ENCODE results near the gene FOXP1. TPM values are rescaled to one million over a fixed set of nuclear protein-coding genes. Genes with fewer than 3 reads are reported as not detected.

FOXP1 gene
- total RNA-seq, result 85.3 and 101 TPM in 2 replicates
- polyA plus RNA-seq, result 70.3 and 79.9 TPM in 2 replicates
- 45.7 and 51.0 TPM in 2 replicates for polyA plus RNA-seq (2012)
- 122 and 145 TPM in 2 replicates for polyA minus RNA-seq (ENCODE audit: low replicate concordance)

GRCh38 chr3:71583566-71584393, at the start of gene FOXP1:
FOXP1 (minus strand) TSS chr3:71583728; CDS start chr3:71198381, 385,347 bp downstream.
- peak within 1 kb of the TSS; percentile 100 for H3K4me2 ChIP-seq (ENCODE audit: extremely low read depth, insufficient read depth, low read length)
- H3K4me3 ChIP-seq (replicated peaks in 1 of 4; ENCODE audit: control extremely low read depth in 1 of 4, insufficient read depth in 1 of 4, low read depth in 3 of 4, low read length in 4 of 4), result peak within 1 kb of the TSS; percentile 69 to 75 (median 72)
- H2AFZ ChIP-seq (ENCODE audit: low read length), result peak within 1 kb of the TSS; percentile 75
- TF ChIP-seq CTCF (conservative IDR thresholded peaks at IDR 0.05 in 1 of 2, IDR thresholded peaks at IDR 0.05 in 1 of 2; ENCODE audit: low read depth in 1 of 2, low read length in 2 of 2), result no peak
- TF ChIP-seq EZH2 (IDR thresholded peaks at IDR 0.05; ENCODE audit: low read length, missing control alignments), result no peak
- DNase-seq (ENCODE audit: low read depth in 2 of 2), result peak; percentile 66 to 70
- peaks cover 4% of the 10 kb centered on the region for H3K4me1 ChIP-seq (ENCODE audit: control insufficient read depth, extremely low read depth, insufficient read depth, low read length)
- peaks cover 2% of the 10 kb centered on the region for H3K79me2 ChIP-seq (ENCODE audit: control insufficient read depth, insufficient read depth, low read length)
- peak within 1 kb of the TSS; percentile 73 for H3K9ac ChIP-seq (ENCODE audit: insufficient read depth, low read length)
- no peaks in the 10 kb centered on the region for H3K9me3 ChIP-seq (ENCODE audit: control insufficient read depth, insufficient read depth, low read depth, low read length)
- no peaks in the 10 kb centered on the region for H3K27me3 ChIP-seq (ENCODE audit: control insufficient read depth, insufficient read depth, low read length)
- peak within 1 kb of the TSS; percentile 71 for H3K27ac ChIP-seq (ENCODE audit: insufficient read depth, low read length)
- no peaks in the 10 kb centered on the region for H4K20me1 ChIP-seq (ENCODE audit: control insufficient read depth, extremely low read depth, insufficient read depth, low read length)
- H3K36me3 ChIP-seq (ENCODE audit: control insufficient read depth, insufficient read depth, low read length), result no peaks in the 10 kb centered on the region

- Histone ChIP-seq H3K9ac (ENCODE audit: insufficient read depth, low read length) (no peak overlapping the region), H2AFZ (ENCODE audit: low read length) (no peak overlapping the region), H4K20me1 (ENCODE audit: control insufficient read depth, extremely low read depth, insufficient read depth, low read length) (no peaks in the 10 kb centered on the region), H3K4me2 (ENCODE audit: extremely low read depth, insufficient read depth, low read length) (no peak overlapping the region), H3K27ac (ENCODE audit: insufficient read depth, low read length) (no peak overlapping the region), H3K79me2 (ENCODE audit: control insufficient read depth, insufficient read depth, low read length) (no peaks in the 10 kb centered on the region), H3K36me3 (ENCODE audit: control insufficient read depth, insufficient read depth, low read length) (no peaks in the 10 kb centered on the region), H3K27me3 (ENCODE audit: control insufficient read depth, insufficient read depth, low read length) (peaks cover 5% of the 10 kb centered on the region), H3K9me3 (ENCODE audit: control insufficient read depth, insufficient read depth, low read depth, low read length) (no peaks in the 10 kb centered on the region), H3K4me3 (replicated peaks in 1 of 4; ENCODE audit: control extremely low read depth in 1 of 4, insufficient read depth in 1 of 4, low read depth in 3 of 4, low read length in 4 of 4) (no peak overlapping the region), H3K4me1 (ENCODE audit: control insufficient read depth, extremely low read depth, insufficient read depth, low read length) (peaks cover 3% of the 10 kb centered on the region)
- DNase-seq (ENCODE audit: low read depth in 2 of 2), result no peak
- TF ChIP-seq EZH2 (IDR thresholded peaks at IDR 0.05; ENCODE audit: low read length, missing control alignments) (no peak), CTCF (conservative IDR thresholded peaks at IDR 0.05 in 1 of 2, IDR thresholded peaks at IDR 0.05 in 1 of 2; ENCODE audit: low read depth in 1 of 2, low read length in 2 of 2) (no peak)
Observed at GRCh38 chr3:71629711-71630110, 46.2 kb upstream of the FOXP1 start.

GRCh38 chr3:71629289-71629688, 45.8 kb upstream of the FOXP1 start:
- no peak overlapping the region for H3K4me2 ChIP-seq (ENCODE audit: extremely low read depth, insufficient read depth, low read length)
- H4K20me1 ChIP-seq (ENCODE audit: control insufficient read depth, extremely low read depth, insufficient read depth, low read length), result no peaks in the 10 kb centered on the region
- no peak overlapping the region for H3K27ac ChIP-seq (ENCODE audit: insufficient read depth, low read length)
- TF ChIP-seq CTCF (conservative IDR thresholded peaks at IDR 0.05 in 1 of 2, IDR thresholded peaks at IDR 0.05 in 1 of 2; ENCODE audit: low read depth in 1 of 2, low read length in 2 of 2), result no peak
- TF ChIP-seq EZH2 (IDR thresholded peaks at IDR 0.05; ENCODE audit: low read length, missing control alignments), result no peak
- H3K9ac ChIP-seq (ENCODE audit: insufficient read depth, low read length), result no peak overlapping the region
- H2AFZ ChIP-seq (ENCODE audit: low read length), result no peak overlapping the region
- peak; percentile 57 to 66 for DNase-seq (ENCODE audit: low read depth in 2 of 2)
- no peaks in the 10 kb centered on the region for H3K79me2 ChIP-seq (ENCODE audit: control insufficient read depth, insufficient read depth, low read length)
- peaks cover 3% of the 10 kb centered on the region for H3K4me1 ChIP-seq (ENCODE audit: control insufficient read depth, extremely low read depth, insufficient read depth, low read length)
- H3K9me3 ChIP-seq (ENCODE audit: control insufficient read depth, insufficient read depth, low read depth, low read length), result no peaks in the 10 kb centered on the region
- no peak overlapping the region for H3K4me3 ChIP-seq (replicated peaks in 1 of 4; ENCODE audit: control extremely low read depth in 1 of 4, insufficient read depth in 1 of 4, low read depth in 3 of 4, low read length in 4 of 4)
- H3K27me3 ChIP-seq (ENCODE audit: control insufficient read depth, insufficient read depth, low read length), result peaks cover 5% of the 10 kb centered on the region
- no peaks in the 10 kb centered on the region for H3K36me3 ChIP-seq (ENCODE audit: control insufficient read depth, insufficient read depth, low read length)

Data from fibroblast of lung (primary cell).